ENCODE results near the gene ATP11A.

The ATP11A gene

DNA sequence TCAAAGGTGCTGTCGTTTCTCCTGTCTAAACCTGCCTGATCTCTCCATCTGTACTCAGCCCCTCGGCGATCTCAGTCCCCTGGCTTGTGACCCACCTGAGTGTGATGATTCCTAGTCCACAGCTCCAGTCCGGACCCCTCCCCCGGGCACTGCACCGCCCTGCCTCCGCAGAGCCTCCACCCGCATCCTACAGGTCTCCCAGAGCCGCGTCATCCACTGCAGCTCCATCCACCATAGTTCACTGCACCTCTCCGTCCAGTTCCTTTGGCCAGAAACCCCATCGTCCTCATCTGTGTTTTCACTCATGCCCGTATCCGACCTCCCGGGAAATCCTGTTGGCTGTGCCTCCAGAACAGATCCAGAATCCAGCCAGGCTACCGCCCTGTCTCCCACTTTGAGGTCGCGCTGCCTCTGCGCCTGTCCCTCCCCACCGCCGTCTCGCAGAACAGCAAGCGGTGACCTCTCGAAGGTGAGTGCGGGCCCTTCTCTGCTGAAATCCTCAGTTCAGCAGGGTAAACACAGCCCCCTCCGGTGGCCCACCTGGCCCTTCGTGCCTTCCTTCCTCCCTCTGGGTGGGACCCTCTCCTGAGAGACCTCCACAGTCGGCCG, 227.3 kb downstream of the ATP11A start:
- DNase-seq: no peak

GRCh38 chr13:112917737-112918136, 227.9 kb downstream of the ATP11A start:
- no peak for DNase-seq

DNA sequence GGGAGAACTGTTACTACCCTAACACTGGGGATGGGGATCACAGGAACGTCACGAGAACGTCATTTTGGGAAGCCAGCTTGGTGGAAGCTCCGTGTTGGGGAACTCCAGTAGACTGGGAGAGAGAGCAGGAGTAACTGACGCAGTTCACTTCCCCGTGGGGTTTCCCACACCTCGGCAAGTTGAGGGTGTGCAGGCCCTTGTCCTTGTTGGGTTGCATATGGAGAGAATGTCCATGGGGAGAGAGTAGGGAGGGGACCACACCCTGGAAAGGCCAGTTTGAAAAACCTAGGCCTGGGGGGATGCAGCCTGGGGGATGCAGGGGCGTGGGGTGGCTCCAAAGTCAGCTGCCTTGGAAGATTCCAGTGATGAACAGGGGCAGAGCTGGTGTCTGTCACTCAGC, 228.4 kb downstream of the ATP11A start:
- no peak for DNase-seq

DNA sequence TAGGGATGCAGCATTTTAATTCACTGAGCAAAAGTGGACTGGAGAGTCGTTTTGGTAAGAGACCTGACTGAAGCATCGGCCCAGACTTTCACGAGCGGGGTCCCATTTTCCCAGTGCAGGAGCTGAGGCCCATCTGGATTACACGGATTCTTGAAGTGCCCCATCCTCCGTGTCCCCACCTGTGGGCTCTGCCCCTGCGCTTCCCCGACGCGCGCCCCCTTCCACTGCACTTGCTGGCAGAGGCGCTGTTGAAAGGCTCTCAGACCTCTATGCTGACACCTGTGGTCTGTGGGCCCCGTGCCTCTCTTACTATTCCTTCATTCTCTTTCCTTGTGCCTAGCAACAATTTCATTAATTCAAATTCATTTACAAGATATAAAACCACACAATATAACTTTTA, 228.9 kb downstream of the ATP11A start:
- DNase-seq: no peak

DNA sequence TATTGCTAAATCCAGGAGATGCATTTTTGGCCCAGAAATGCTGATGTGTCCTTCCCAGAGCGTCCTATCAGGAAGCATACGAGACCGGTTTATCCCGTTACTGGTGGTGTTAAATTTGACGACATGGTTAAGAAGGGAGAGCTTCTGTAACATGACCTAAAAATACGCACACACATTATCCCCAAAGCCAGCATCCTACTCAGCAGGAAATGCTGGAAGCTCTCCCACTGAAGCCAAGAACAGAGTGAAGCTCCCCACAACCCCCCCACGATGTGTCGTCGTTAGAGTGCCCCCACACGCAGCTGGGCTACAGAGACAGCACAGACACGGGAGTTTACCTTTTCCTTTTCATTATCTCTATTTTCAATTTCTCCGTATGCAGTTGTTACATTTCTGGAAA, 234.1 kb downstream of the ATP11A start:
- no peak for DNase-seq

DNA sequence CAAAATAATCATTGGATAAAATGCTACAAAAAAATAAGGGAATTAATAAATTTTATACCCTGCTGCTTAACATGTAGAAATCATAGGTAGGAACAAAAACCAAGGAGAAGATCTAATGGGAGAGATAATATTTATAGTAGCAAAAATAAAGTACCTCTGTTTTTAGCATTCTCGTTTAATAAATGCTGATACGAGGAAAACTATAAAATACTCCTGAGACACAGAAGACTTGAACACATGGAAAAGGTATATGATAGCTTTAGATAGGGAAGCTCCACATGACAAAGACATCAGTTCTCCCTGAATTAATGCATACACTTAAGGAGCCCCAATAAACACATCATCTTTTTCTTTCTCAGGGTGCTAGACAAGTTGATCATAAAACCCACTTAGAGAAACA, 234.5 kb downstream of the ATP11A start:
- no peak for DNase-seq

GRCh38 chr13:112926003-112926402, 236.2 kb downstream of the ATP11A start:
- no peak for DNase-seq

DNA sequence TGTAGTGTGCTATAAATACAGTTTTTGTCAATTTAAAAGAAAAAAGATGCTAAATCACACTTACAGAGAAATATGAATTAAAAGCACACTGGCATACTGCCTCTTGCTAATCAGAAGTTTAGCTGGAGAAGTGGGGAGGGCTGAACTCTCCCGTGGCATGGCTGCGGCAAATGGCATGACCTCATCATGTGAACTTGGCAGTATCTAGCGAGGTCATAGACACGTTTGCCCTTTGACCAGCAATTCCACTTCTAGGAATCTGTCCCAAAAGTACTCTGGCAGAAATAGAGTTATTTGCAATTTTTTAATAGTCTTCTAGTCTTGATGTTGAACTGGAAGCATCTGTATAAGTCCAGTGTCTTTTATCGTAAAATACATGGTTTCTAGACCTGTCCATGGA, 237.2 kb downstream of the ATP11A start:
- no peak for DNase-seq

- no peak for DNase-seq
Measured at GRCh38 chr13:112928020-112928971, 238.5 kb downstream of the ATP11A start.

- DNase-seq: no peak
Measured at GRCh38 chr13:112928972-112929782, 239.3 kb downstream of the ATP11A start.

GRCh38 chr13:112929783-112930055, 239.9 kb downstream of the ATP11A start:
- DNase-seq: no peak

DNA sequence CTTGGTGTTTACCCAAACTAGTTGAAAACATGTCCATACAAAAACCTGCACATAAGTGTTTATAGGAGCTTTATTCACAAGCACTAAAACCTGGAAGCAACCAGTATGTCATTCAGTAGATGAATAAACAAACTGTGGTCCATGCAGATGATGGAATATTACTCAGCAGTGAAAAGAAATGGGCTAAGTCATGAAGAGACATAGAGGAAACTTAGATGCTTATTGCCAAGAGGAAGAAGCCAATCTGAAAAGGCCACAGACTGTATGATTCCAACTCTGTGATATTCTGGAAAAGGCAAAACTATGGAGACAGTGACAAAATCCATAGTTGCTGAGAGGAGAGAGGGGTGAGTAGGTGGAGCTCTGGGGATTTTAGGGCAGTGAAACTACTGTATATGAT, 240.4 kb downstream of the ATP11A start:
- DNase-seq: no peak

DNA sequence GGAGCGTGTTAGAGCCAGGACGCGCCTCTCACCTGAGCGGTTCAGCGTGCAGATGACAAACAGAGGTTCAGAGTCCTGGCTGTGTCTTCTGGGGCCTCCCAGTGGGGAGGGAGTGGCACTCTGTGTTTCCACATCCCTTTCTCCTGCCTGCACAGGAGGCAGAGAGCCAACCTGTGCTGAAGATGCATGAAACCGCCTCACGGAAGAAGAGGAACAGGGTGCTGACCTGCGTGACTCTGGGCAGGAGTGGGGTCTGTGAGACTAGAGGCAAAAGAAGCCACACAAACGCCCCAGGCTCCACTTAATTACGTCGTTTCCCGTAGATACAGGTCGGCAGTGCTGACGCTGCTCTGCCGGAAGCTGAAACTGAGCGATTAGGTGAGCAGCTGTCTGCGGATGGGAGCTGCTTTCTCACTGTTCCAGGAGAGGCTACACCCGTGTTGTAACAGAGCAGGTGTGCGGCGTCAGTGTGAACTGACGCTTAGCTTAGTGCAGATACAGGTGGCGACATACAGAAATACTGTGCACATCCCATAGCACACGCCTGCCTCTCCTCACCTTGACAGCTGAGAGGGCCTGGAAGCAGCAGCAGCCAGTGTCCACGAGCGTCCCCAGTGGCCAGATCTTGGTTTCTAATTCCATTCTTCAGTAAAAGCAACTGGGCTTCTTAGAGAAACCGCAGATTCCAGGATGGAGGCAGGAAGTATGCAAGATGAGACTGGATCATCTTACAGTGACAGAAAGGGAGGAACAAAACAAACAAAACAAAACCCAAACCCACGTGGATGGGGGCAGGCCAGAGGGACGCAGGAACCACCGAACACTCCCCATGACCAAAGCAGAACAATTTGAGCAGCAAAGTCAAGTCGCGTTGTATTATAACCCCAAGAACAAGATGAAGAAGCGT, 241.4 kb downstream of the ATP11A start:
- DNase-seq: no peak

DNA sequence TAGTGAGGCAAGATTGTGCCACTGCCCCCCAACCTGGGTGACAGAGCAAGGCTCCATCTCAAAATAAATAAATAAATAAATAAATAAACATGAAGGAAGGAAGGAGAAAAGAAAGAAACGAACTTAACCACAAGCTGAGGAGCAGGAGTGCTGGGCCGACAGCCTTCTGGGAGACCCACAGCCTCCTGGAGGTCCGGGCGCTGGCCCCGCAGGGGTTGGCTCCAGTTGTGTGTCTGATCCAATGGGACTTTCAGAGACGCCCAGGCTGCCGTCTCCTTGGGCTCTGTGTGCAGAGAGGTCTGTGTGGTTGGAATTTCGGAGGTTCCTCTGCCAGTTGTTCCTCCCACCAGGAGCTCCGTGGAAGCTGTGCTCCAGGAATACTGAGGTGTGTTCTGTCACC, 243.1 kb downstream of the ATP11A start:
- no peak for DNase-seq

DNA sequence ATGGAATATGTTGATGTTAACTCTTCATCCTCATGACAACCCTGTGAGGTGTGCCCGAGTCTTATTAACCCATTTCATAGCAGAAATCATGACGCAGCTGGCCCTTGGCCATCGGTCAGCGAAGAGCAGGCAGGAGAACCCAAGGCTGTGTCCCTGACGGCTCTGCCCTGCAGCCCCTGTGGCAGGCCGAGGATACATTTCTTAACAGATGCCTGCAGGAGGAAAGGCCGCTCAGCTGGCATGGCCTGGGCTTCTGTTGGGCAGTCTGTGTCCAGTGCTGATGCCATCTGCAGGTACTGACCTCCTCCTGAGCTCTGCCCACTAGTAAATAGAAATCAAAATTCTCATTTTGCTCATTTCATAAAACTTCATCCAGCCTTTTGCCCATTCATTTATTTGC, 243.8 kb downstream of the ATP11A start:
- no peak for DNase-seq

- no peak for DNase-seq
Measured at GRCh38 chr13:112934078-112934477, 244.2 kb downstream of the ATP11A start.

Measured in activated CD8-positive, alpha-beta memory T cell treated with anti-CD3 and anti-CD28 coated beads, Interleukin-2, amount 50 U/mL, for 48 hours (primary cell).